K562 (cell line): ENCODE measurements around the gene LRP1-AS.

ENCODE experiments used
- FOXJ2 ChIP-seq: fragments of 200-800 bp; sonication (Bioruptor generic); IDR thresholded peaks from 2 replicates; pipeline ENCODE4 v1.6.1; 2016; ENCODE audit warnings: missing genetic modification characterization, missing compliant biosample characterization
- FOXK2 ChIP-seq, 2 experiments: fragments of 450-650 bp; IDR thresholded peaks in 1 of 2; conservative IDR thresholded peaks in 1 of 2; 2 replicates each; pipeline ENCODE4 v1.6.1; 2016; ENCODE audit warnings: low read depth in 2 of 2, mild to moderate bottlenecking in 1 of 2
- HMG20B ChIP-seq: fragments of 250-450 bp; sonication (Bioruptor Pico); IDR thresholded peaks from 2 replicates; pipeline ENCODE4 v1.5.0; 2021; ENCODE audit warnings: mild to moderate bottlenecking
- NFXL1 ChIP-seq: fragments of 450-650 bp; formaldehyde crosslinking; IDR thresholded peaks from 2 replicates; pipeline ENCODE4 v1.4.0; 2021; ENCODE audit warnings: mild to moderate bottlenecking
- NR3C1 ChIP-seq: sonication (generic); formaldehyde crosslinking; IDR thresholded peaks from 2 replicates; pipeline ENCODE4 v1.8.1; 2022; ENCODE audit warnings: missing genetic modification reagents
- RAD21 ChIP-seq, 2 experiments: fragments of 250-450 bp in 1 of 2; fragments of 450-650 bp in 1 of 2; sonication (Bioruptor Pico) in 1 of 2; formaldehyde crosslinking in 1 of 2; IDR thresholded peaks in 1 of 2; conservative IDR thresholded peaks in 1 of 2; 2 replicates each; pipeline versions ENCODE4 v1.4.0 to v1.8.0; 2020 to 2022; ENCODE audit warnings: mild to moderate bottlenecking in 2 of 2, moderate library complexity in 1 of 2
- RNF2 ChIP-seq: sonication (generic); IDR thresholded peaks from 2 replicates; pipeline ENCODE4 v1.6.1; 2016
- SRF ChIP-seq, 2 experiments: fragments of 250-450, 450-650 bp in 1 of 2; sonication (Bioruptor Pico) in 1 of 2; sonication (generic) in 1 of 2; formaldehyde crosslinking; IDR thresholded peaks; 2 replicates each; pipeline versions ENCODE4 v1.5.0 to v1.5.1; 2020 to 2022; ENCODE audit warnings: mild to moderate bottlenecking in 1 of 2, missing genetic modification reagents in 1 of 2

GRCh38 chr12:57170408-57170807 is 23.0 kb upstream of the LRP1-AS start:
- TF ChIP-seq FOXK2 (conservative IDR thresholded peaks at IDR 0.05 in 1 of 2, IDR thresholded peaks at IDR 0.05 in 1 of 2; ENCODE audit: low read depth in 2 of 2): no peak
- no peak for TF ChIP-seq RNF2
- TF ChIP-seq NR3C1 (CRISPR knock-in tag): no peak
- TF ChIP-seq SRF (CRISPR knock-in tag; IDR thresholded peaks at IDR 0.05): no peak
- no peak for TF ChIP-seq HMG20B (CRISPR knock-in tag)
- TF ChIP-seq NFXL1 (CRISPR knock-in tag): no peak
- TF ChIP-seq FOXJ2 (tag): no peak
- no peak for TF ChIP-seq RAD21 (CRISPR knock-in tag; conservative IDR thresholded peaks at IDR 0.05 in 1 of 2, IDR thresholded peaks at IDR 0.05 in 1 of 2)
